Middle frontal gyrus (tissue), 1 donor: ENCODE measurements around the gene COLEC11.
"Not testable (repeated sequence)": the region's sequence is repeated elsewhere in the genome, so short reads cannot be mapped to it uniquely, and the experiment has no call there.

Experiments
- DNase-seq: peaks from one replicate; pipeline ENCODE4 v3.0.0-alpha.2; 2015; ENCODE audit warnings: low spot score; ENCODE audit errors: extremely low spot score

COLEC11 gene

GRCh38 chr2:3604991-3605961, 10.4 kb downstream of the COLEC11 start:
- DNase-seq, result no peak

- no peak for DNase-seq
Measured at GRCh38 chr2:3606028-3606369, 11.1 kb downstream of the COLEC11 start.

- DNase-seq, result no peak
Measured at GRCh38 chr2:3606370-3607201, 11.7 kb downstream of the COLEC11 start.

- no peak for DNase-seq
Measured at GRCh38 chr2:3608373-3609278, 13.7 kb downstream of the COLEC11 start.

DNA sequence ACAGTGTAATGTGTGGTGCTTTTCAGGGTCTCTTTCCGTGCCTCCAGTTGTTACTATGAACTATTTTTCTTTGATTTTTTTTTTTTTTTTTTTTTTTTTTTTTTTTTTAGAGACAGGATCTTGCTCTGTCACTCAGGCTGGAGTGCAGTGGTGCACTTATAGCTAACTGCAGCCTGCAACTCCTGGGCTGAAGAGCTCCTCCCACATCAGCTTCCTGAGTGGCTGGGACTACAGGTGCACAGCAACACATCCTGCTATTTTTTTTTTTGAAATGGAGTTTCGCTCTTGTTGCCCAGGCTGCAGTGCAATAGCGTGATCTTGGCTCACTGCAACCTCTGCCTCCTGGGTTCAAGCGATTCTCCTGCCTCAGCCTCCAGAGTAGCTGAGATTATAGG, 14.4 kb downstream of the COLEC11 start:
- DNase-seq, result not testable (repeated sequence)

DNA sequence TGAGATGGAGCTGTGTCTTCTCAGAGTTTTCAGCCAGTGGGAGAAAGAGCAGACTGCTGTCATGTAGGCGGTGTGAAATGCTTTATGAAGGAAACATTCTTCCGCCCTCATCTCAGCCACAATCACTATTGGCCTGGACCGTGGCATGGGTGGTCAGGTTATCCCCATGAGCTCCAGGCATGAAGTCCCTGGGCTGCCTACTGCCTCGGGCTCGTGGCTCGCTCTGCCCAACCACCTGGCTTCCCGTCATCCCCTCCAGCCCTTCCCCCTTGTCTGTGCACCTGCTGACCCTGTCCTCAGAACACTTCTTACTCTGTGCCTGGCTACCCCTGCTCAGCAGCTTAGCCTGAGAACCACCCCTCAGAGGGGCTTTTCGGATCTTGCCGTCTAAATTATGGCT, 15.5 kb downstream of the COLEC11 start:
- no peak for DNase-seq

DNA sequence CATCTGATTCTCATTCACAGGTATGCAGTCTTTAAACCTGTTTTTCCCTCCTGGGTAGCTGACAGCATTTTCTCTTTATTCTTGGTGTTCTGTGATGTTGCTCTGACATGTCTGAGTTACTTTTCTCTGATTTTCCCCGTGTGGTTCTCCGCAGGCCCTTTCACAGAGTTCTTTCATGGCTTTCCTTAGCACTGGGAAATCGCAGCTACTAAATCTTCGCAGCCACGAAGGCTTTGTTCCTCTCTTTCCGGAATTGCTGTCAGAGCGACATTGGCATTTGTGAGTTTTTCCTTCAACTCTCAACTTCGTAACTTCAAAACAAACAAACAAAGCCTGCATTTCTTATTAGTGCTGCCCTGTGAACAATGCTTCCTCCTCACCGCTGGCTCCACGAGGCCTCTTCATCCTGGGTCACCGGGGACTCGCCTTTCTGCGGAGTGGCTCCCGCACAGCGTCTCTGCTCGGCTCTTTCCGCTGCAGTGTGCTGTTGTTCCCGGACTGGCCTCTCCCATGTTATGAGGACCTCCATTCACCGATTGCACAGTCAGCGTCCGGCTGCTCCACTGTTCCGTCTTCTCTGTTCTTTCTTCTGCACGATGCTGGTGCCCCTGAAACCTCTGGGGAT, 16.1 kb downstream of the COLEC11 start:
- DNase-seq, result no peak

- no peak for DNase-seq
Measured at GRCh38 chr2:3611589-3611988, 16.7 kb downstream of the COLEC11 start.

DNA sequence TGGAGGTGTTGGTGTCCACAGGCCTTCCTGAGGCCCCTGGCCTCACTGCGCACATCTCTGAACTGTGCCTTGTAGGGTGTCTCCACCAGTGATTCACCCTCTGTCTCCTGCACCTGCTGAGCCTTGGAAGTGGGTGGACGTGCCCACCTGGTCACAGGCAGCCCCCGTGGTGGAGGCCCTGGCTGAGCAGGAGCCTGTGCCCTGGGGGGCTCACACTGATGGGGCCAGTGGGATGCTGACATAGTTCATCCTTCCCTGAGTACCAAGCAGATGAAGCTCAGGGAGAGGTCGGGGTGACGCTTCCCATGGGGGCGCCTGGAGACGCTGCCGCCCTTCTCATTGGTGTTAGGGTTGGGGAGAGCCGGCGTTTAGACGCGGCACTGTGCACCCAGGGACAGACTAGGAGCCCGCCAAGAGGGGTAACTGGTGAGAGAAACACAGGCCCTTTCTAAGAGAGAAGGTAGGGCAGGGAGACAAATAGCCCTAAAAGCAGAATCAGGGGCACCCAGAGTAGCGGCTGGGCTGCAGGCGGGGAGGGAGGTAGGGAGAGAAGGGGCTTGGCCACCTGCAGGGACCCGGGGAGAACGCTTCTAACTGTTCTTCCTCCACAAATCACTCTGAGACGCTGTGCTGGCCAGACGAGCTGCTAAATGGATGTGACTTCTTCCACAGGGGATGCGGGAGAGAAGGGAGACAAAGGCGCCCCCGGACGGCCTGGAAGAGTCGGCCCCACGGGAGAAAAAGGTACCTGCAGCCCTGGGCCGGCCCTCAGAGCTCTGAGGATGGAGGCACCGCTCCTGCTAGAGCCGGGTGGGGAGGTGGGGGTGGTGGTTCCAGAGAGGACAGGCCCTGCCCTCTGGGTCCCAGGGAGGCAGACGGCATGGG, 18.0 kb downstream of the COLEC11 start:
- DNase-seq, result no peak

DNA sequence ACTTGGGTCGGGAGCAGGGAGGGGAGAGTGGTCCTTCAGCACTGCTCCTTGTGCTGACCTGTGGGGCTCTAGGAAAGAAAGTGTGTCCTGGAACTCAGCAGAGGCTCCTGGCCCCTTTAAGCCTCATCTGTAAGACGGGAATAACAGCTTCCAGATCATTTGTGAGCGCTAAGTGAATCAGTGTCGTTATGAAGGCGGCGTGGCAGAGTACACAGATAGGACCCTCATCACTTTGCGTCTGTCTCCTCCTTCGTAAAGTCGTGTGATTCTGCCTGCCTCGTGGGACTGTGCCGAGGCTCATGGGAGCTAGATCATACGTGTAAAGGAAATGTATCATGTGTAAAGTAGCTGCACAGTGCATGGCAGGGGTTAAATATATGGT, 18.6 kb downstream of the COLEC11 start:
- DNase-seq, result no peak

- DNase-seq, result not testable (repeated sequence)
Measured at GRCh38 chr2:3614743-3615142, 19.8 kb downstream of the COLEC11 start.

GRCh38 chr2:3615541-3616200, 20.8 kb downstream of the COLEC11 start:
- not testable (repeated sequence) for DNase-seq

GRCh38 chr2:3616435-3617197, 21.7 kb downstream of the COLEC11 start:
- DNase-seq, result not testable (repeated sequence)

DNA sequence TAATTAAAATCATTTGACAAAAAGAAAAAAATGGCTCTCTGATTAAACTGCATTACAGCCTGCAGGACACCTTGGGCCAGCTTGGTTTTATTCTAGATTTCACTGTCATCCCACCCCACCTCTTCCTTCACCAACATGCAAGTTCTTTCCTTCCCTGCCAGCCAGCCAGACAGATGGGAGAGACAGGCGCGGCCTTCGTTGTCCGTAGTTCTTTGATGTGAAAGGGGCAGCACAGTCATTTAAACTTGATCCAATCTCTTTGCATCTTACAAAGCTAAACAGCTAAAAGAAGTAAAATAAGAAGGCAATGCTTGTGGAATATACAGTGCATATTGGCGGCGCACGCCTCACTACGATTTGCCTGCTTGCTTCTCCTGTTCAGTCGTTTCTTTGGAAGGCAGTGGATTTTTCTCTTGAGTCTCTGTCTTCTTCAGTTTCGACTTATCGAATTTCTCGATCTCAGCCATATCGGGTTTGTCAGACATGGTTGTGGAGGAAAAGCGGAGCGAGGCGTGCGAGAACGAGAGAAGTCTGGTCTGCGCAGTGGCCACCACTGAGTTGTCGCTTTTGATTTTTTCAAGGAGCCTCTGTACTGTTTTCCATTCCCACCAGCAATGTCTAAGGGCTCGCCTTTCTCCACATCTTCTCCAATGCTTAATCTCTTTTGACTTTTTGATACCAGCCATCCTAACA, 22.4 kb downstream of the COLEC11 start:
- DNase-seq, result no peak

- DNase-seq, result no peak
Measured at GRCh38 chr2:3618367-3618766, 23.5 kb downstream of the COLEC11 start.

DNA sequence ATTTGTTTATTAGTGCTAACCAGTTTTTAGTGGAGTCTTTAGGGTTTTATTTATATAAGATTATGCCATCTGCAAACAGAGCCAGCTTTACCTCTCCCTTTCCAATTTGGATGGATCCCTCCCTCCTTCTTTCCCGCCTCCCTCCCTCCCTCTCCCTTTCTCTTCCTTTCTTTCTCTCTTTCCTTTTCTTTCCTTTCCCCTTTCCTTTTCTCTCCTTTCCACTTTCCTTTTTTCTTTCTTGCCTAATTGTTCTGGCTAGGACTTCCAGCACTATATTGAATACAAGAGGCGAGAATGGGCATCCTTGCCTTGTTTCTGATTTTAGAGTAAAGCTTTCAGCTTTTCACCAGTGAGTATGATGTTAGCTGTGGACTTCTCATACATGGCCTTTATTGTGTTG, 24.1 kb downstream of the COLEC11 start:
- DNase-seq, result no peak

GRCh38 chr2:3619661-3620060, 24.7 kb downstream of the COLEC11 start:
- DNase-seq, result not testable (repeated sequence)

DNA sequence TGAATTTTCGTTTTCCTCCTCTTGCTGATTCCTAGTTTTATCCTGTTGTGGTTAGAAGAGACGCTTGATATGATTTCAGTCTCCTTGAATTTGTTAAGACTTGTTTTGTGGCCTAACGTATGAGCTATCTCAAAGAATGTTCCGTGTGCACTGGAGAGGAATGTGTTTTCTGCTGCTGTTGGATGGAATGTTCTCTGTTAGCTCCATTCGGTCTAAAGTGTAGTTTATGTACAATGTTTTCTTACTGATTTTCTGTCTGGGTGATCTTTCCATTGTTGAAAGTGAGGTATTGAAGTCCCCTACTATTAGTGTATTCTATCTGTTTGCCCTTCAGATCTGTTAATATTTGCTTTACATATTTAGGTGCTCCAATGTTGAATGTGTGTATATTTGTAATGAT, 25.9 kb downstream of the COLEC11 start:
- no peak for DNase-seq
